ENCODE measurements around the gene ZNF558.

Gene ZNF558

GRCh38 chr19:8850488-8850887 lies 18.4 kb upstream of the ZNF558 start:
- TF ChIP-seq, protein P1, sequence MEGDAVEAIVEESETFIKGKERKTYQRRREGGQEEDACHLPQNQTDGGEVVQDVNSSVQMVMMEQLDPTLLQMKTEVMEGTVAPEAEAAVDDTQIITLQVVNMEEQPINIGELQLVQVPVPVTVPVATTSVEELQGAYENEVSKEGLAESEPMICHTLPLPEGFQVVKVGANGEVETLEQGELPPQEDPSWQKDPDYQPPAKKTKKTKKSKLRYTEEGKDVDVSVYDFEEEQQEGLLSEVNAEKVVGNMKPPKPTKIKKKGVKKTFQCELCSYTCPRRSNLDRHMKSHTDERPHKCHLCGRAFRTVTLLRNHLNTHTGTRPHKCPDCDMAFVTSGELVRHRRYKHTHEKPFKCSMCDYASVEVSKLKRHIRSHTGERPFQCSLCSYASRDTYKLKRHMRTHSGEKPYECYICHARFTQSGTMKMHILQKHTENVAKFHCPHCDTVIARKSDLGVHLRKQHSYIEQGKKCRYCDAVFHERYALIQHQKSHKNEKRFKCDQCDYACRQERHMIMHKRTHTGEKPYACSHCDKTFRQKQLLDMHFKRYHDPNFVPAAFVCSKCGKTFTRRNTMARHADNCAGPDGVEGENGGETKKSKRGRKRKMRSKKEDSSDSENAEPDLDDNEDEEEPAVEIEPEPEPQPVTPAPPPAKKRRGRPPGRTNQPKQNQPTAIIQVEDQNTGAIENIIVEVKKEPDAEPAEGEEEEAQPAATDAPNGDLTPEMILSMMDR (IDR thresholded peaks at IDR 0.05; ENCODE audit: extremely low read depth, insufficient read depth, missing control alignments): no peak
- no peak for DNase-seq (ENCODE audit: low spot score)
- in situ Hi-C loops (cut with MboI; ENCODE audit: low pct_unique_long_range_greater_than_20kb, low sequenced_read_pairs, unreplicated experiment): no loop called here

GRCh38 chr19:8849232-8849631 lies 17.1 kb upstream of the ZNF558 start:
- in situ Hi-C loops (cut with MboI; ENCODE audit: low pct_unique_long_range_greater_than_20kb, low sequenced_read_pairs, unreplicated experiment): no loop called here
- TF ChIP-seq, protein P1 (IDR thresholded peaks at IDR 0.05; ENCODE audit: extremely low read depth, insufficient read depth, missing control alignments): no peak
- no peak for DNase-seq (ENCODE audit: low spot score)

- TF ChIP-seq, protein P1 (IDR thresholded peaks at IDR 0.05; ENCODE audit: extremely low read depth, insufficient read depth, missing control alignments): no peak
- in situ Hi-C loops (cut with MboI; ENCODE audit: low pct_unique_long_range_greater_than_20kb, low sequenced_read_pairs, unreplicated experiment): no loop called here
- DNase-seq (ENCODE audit: low spot score): no peak
Observed at GRCh38 chr19:8846819-8847218, 14.7 kb upstream of the ZNF558 start.

- in situ Hi-C loops (cut with MboI; ENCODE audit: low pct_unique_long_range_greater_than_20kb, low sequenced_read_pairs, unreplicated experiment): no loop called here
- TF ChIP-seq, protein P1 (IDR thresholded peaks at IDR 0.05; ENCODE audit: extremely low read depth, insufficient read depth, missing control alignments): no peak
- no peak for DNase-seq (ENCODE audit: low spot score)
Observed at GRCh38 chr19:8840708-8841107, 8.6 kb upstream of the ZNF558 start.

GRCh38 chr19:8835877-8836276 lies 3.8 kb upstream of the ZNF558 start:
- TF ChIP-seq, protein P1 (IDR thresholded peaks at IDR 0.05; ENCODE audit: extremely low read depth, insufficient read depth, missing control alignments): no peak
- in situ Hi-C loops (cut with MboI; ENCODE audit: low pct_unique_long_range_greater_than_20kb, low sequenced_read_pairs, unreplicated experiment): no loop called here
- DNase-seq (ENCODE audit: low spot score): no peak

GRCh38 chr19:8835446-8835845 lies 3.3 kb upstream of the ZNF558 start:
- TF ChIP-seq, protein P1 (IDR thresholded peaks at IDR 0.05; ENCODE audit: extremely low read depth, insufficient read depth, missing control alignments): no peak
- DNase-seq (ENCODE audit: low spot score): no peak
- in situ Hi-C loops (cut with MboI; ENCODE audit: low pct_unique_long_range_greater_than_20kb, low sequenced_read_pairs, unreplicated experiment): no loop called here

DNA sequence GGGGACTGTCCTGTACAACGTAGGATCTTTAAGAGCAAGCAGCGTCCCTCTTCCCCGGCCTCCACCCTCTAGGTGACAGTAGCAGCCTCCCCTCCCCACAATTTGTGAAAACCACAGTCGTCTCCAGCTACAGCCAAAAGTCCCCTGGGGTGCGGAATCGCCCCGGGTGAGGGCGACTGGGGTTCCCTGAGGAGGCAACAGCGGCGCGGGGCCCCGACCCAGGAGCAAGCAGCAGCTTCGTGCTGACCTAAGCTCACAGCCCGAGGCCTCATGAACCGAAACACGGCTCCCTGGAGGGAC lies 322 bp downstream of the ZNF558 start:
- DNase-seq (ENCODE audit: low spot score): no peak
- in situ Hi-C loops (cut with MboI; ENCODE audit: low pct_unique_long_range_greater_than_20kb, low sequenced_read_pairs, unreplicated experiment): no loop called here
- TF ChIP-seq, protein P1 (IDR thresholded peaks at IDR 0.05; ENCODE audit: extremely low read depth, insufficient read depth, missing control alignments): no peak
